GM10266 (cell line): ENCODE measurements around the gene TUBB6.

Experiments
- DNase-seq: peaks from one replicate; pipeline ENCODE4 v3.0.0; 2012; ENCODE audit errors: extremely low spot score
- TF ChIP-seq, protein P1 (sequence below): IDR thresholded peaks from 2 replicates; pipeline ENCODE4 v1.5.1; 2012; ENCODE audit warnings: mild to moderate bottlenecking, low read depth; ENCODE audit not compliant: control insufficient read depth, insufficient read depth; ENCODE audit errors: missing control alignments

The TUBB6 gene

DNA sequence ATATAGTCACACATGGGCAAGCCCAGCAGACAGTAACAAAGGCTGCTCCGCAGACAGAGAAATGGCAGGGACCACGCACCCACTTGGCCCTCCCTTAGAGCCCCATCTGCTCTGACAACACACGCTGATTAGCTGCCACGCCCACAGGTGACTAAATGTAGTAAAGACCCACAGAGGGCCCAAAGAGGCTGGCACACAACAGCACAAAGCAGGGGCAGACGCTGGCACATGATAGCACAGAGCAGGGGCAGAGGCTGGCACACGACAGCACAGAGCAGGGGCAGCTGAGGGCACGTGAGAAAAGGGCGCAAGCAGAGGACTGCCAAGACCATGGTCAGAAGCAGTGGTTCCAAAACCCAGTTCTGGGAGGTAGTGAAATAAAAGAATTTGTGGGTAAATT is 58.3 kb downstream of the TUBB6 start:
- TF ChIP-seq, protein P1, sequence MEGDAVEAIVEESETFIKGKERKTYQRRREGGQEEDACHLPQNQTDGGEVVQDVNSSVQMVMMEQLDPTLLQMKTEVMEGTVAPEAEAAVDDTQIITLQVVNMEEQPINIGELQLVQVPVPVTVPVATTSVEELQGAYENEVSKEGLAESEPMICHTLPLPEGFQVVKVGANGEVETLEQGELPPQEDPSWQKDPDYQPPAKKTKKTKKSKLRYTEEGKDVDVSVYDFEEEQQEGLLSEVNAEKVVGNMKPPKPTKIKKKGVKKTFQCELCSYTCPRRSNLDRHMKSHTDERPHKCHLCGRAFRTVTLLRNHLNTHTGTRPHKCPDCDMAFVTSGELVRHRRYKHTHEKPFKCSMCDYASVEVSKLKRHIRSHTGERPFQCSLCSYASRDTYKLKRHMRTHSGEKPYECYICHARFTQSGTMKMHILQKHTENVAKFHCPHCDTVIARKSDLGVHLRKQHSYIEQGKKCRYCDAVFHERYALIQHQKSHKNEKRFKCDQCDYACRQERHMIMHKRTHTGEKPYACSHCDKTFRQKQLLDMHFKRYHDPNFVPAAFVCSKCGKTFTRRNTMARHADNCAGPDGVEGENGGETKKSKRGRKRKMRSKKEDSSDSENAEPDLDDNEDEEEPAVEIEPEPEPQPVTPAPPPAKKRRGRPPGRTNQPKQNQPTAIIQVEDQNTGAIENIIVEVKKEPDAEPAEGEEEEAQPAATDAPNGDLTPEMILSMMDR: no peak
- no peak for DNase-seq

DNA sequence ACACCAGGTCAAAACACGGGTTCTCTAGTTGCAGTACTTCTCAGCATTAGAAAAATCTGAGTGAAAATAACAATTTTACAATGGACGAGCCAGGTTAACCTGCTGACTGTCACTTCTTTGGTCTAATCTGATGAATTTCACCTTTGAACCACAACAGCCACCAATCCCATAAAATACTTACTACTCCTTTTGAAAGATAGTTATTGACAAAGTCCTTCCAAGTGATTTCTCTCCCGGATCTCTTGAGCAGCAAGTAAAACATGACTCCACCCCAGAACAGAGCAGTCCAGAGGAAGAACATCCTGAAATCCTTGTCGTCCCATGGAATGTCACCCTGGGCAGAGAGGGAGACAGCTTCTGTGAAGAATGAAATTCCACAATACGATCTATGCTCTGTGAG is 58.7 kb downstream of the TUBB6 start:
- no peak for DNase-seq
- TF ChIP-seq, protein P1: no peak

DNA sequence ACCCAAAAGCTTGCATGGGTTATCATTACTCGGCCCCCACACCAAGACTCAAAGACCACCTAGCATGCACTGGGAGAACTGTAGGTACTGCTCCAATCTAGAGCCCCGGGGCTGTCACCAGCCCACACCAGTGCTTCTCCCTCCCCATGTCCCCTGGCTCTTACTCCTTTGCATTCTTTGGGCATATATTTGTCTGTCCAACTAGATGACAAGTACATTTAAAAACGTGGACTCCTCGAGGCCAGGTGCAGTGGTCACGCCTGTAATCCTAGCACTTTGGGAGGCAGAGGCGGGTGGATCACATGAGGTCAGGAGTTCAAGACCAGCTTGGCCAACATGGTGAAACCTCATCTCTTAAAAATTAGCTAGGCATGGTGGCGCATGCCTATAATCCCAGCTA is 61.2 kb downstream of the TUBB6 start:
- TF ChIP-seq, protein P1: no peak

DNA sequence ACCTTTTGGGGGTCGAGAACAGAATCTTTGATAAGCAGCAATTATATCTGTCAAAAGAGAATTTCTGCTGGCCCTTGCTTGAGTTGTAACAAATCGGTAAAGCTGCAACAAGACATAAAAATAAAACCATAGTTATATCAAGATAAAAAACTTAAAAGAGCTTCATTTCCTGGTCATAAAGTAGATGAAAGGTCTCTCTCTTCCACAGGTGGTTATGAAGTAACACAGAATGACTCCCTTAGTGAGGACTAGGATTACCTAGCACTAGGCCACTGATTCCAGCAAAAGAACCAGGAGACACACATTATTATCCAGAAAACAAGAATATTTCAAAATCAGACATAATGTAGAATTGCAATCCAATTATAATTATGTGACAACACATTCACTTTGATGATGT is 63.5 kb downstream of the TUBB6 start:
- DNase-seq: no peak
- TF ChIP-seq, protein P1: no peak

More for the DNA sequence above, 61.2 kb downstream of the TUBB6 start:
- no peak for DNase-seq

DNA sequence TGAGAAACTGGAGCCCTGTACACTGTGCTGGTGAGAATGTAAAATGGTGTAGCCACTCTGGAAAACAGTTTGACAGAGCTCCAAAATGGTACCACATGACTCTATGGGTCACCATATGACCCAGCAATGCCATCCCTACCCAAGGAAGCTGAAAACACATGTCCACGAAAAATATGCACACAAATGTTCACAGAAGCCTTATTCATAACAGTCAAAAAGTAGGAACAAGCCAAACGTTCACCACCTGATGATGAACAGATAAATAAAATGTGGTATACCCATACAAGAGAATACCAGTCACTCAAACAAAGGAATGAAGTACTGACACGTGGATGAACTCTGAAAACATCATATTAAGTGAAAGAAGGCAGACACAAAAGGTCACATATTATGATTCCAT is 64.4 kb downstream of the TUBB6 start:
- DNase-seq: no peak
- TF ChIP-seq, protein P1: no peak

DNA sequence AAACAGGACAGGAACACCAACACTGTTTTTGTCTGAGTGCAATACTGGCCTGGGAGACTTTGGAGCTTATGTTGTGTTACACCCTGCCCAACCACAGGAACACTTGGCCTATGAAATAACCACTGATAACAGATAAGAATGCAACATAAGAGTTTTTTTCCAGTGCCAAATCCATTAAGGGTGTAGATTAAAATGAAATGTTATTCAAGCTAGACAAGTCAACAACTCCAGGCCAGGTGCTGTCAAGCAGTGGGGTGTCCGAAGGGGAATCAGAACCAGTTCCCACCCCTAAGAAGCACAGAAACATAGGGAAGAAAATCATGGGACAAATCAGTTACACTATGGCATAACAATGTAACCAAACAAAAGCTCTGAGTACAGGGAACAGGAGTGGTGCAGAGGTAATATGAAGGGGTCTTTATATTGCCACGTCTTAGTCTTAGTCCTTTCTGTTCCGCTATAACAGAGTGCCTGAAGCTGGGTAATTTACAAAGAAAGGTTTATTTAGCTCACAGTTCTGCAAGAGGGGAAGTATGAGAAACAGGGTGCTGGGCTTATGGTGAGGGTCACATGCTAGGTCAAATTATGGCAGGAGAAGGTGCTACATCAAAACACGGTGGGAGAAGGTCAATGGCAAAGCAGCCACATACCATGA is 65.2 kb downstream of the TUBB6 start:
- TF ChIP-seq, protein P1: no peak
- no peak for DNase-seq

DNA sequence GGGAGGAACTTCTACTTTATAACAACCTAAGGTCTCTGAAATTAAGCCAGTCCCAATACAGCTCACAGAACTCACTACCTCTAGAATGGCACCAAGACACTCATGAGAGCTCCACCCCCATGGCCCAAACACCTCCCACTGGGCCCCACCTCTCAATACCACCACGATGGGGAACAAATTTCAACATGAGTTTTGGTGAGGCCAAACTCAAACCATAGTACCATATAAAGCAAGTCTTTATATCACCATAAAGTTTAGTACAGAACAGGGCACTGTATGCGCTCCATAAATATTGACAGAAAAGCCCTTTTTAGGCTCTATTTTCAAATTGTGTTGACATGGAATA is 65.7 kb downstream of the TUBB6 start:
- TF ChIP-seq, protein P1: no peak
- DNase-seq: no peak
